Hepatocyte (in vitro differentiated cells): ENCODE measurements around the gene DDR2. TPM values are rescaled to one million over a fixed set of nuclear protein-coding genes. Genes with fewer than 3 reads are reported as not detected.

Experiments
- DNase-seq: peaks from one replicate; pipeline ENCODE4 v3.0.0-alpha.2; 2016; ENCODE audit warnings: low spot score
- H2AFZ ChIP-seq: fragments of 200-600 bp; sonication (generic); 2 replicates; pipeline ENCODE4 v1.6.0; 2016; ENCODE audit warnings: antibody characterized with exemption, mild to moderate bottlenecking
- H3K27ac ChIP-seq: fragments of 200-600 bp; sonication (generic); 2 replicates; pipeline ENCODE4 v1.5.1; 2016; ENCODE audit warnings: mild to moderate bottlenecking
- H3K27me3 ChIP-seq: fragments of 200-600 bp; sonication (generic); 2 replicates; pipeline ENCODE4 v1.6.1; 2016
- H3K36me3 ChIP-seq: fragments of 200-600 bp; sonication (generic); replicated peaks from 2 replicates; pipeline ENCODE4 v1.5.1; 2016; ENCODE audit warnings: low read depth; ENCODE audit not compliant: insufficient read depth
- H3K4me1 ChIP-seq: fragments of 200-600 bp; sonication (generic); 2 replicates; pipeline ENCODE4 v1.5.1; 2016; ENCODE audit warnings: mild to moderate bottlenecking, moderate library complexity; ENCODE audit not compliant: insufficient read depth
- H3K4me2 ChIP-seq: fragments of 200-600 bp; sonication (generic); 2 replicates; pipeline ENCODE4 v1.6.0; 2016
- H3K4me3 ChIP-seq: fragments of 200-600 bp; sonication (generic); 2 replicates; pipeline ENCODE4 v1.5.1; 2016; ENCODE audit warnings: mild to moderate bottlenecking
- H3K79me2 ChIP-seq: fragments of 200-600 bp; sonication (generic); 2 replicates; pipeline ENCODE4 v1.6.0; 2017; ENCODE audit warnings: mild to moderate bottlenecking
- H3K9me2 ChIP-seq: fragments of 200-600 bp; sonication (generic); replicated peaks from 2 replicates; pipeline ENCODE4 v1.6.0; 2017; ENCODE audit warnings: mild to moderate bottlenecking; ENCODE audit not compliant: insufficient read depth
- H3K9me3 ChIP-seq: fragments of 200-600 bp; sonication (generic); 2 replicates; pipeline ENCODE4 v1.5.1; 2016; ENCODE audit warnings: low read depth, mild to moderate bottlenecking
- H4K20me1 ChIP-seq: fragments of 200-600 bp; sonication (generic); 2 replicates; pipeline ENCODE4 v1.6.0; 2016; ENCODE audit warnings: mild to moderate bottlenecking; ENCODE audit not compliant: insufficient read depth, poor library complexity, severe bottlenecking
- EZH2 ChIP-seq: fragments of 200-600 bp; sonication (generic); IDR thresholded peaks from 2 replicates; pipeline ENCODE4 v1.6.1; 2016; ENCODE audit warnings: antibody characterized with exemption, mild to moderate bottlenecking, borderline replicate concordance
- EZH2phosphoT487 ChIP-seq: fragments of 200-600 bp; sonication (generic); IDR thresholded peaks from one replicate; pipeline ENCODE4 v1.6.1; 2018; ENCODE audit warnings: antibody characterized with exemption, mild to moderate bottlenecking, low read depth, moderate library complexity; ENCODE audit not compliant: unreplicated experiment, severe bottlenecking
- WGBS: methylation state at CpG from one replicate; pipeline ENCODE4 v1.1.6; 2016; ENCODE audit warnings: low lambda C conversion rate; ENCODE audit errors: missing lambda C conversion rate; 5-methylcytosine and 5-hydroxymethylcytosine counted together
- polyA plus RNA-seq: library from polyadenylated mRNA; unstranded; fragments of >200 nt; fragmentation: Nextera tagmentation; extraction: Ambion mirVana; gene quantifications from 2 replicates; pipeline ENCODE4 v1.2.1, GENCODE V29; 2016
- total RNA-seq: library from RNA; depleted of rRNA; stranded (reverse); fragments of >200 nt; gene quantifications from 2 replicates; pipeline ENCODE4 v1.2.3, GENCODE V29; 2014
- TF ChIP-seq, protein P1 (sequence below): fragments of 200-600 bp; sonication (generic); IDR thresholded peaks from 2 replicates; pipeline ENCODE4 v1.5.1; 2016; ENCODE audit warnings: antibody characterized with exemption, mild to moderate bottlenecking; ENCODE audit not compliant: poor library complexity

DDR2 gene
- total and polyA plus RNA-seq, 2 experiments from 2014 or later, result 15.7 to 40.2 TPM

DNA sequence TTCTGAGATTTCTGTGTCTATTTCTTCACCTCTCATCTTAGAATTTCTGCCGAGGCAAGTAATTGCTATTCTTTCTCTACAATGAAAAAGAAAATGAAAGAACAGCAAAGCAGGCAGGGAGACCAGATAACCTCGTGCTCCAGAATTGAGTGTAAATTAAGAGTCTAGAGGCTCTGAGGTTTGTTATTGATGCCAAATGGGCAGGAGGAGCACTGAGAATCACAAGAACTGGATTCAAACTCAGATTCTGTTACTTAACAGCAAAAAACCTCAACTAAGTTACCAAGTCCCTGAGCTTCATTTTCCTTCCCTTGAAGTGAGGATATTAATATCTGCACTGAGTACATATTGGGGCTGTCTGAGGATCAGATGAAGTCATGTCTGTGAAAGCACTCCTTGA lies 5.5 kb upstream of the DDR2 start:
- no peak for DNase-seq
- Histone ChIP-seq H3K27me3 (no peaks in the 10 kb centered on the region), H3K4me3 (no peak overlapping the region), H3K4me2 (peak overlapping the region; percentile 38), H2AFZ (peak overlapping the region; percentile 13), H4K20me1 (no peaks in the 10 kb centered on the region), H3K79me2 (no peaks in the 10 kb centered on the region), H3K36me3 (no peaks in the 10 kb centered on the region), H3K27ac (peak overlapping the region; percentile 15), H3K4me1 (peaks cover 25% of the 10 kb centered on the region), H3K9me3 (no peaks in the 10 kb centered on the region), H3K9me2 (no peaks in the 10 kb centered on the region)
- 39% methylated on average over 2 of the region's 2 CpGs for WGBS
- TF ChIP-seq EZH2phosphoT487 (no peak), EZH2 (no peak)
- TF ChIP-seq, protein P1, sequence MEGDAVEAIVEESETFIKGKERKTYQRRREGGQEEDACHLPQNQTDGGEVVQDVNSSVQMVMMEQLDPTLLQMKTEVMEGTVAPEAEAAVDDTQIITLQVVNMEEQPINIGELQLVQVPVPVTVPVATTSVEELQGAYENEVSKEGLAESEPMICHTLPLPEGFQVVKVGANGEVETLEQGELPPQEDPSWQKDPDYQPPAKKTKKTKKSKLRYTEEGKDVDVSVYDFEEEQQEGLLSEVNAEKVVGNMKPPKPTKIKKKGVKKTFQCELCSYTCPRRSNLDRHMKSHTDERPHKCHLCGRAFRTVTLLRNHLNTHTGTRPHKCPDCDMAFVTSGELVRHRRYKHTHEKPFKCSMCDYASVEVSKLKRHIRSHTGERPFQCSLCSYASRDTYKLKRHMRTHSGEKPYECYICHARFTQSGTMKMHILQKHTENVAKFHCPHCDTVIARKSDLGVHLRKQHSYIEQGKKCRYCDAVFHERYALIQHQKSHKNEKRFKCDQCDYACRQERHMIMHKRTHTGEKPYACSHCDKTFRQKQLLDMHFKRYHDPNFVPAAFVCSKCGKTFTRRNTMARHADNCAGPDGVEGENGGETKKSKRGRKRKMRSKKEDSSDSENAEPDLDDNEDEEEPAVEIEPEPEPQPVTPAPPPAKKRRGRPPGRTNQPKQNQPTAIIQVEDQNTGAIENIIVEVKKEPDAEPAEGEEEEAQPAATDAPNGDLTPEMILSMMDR, result no peak

DNA sequence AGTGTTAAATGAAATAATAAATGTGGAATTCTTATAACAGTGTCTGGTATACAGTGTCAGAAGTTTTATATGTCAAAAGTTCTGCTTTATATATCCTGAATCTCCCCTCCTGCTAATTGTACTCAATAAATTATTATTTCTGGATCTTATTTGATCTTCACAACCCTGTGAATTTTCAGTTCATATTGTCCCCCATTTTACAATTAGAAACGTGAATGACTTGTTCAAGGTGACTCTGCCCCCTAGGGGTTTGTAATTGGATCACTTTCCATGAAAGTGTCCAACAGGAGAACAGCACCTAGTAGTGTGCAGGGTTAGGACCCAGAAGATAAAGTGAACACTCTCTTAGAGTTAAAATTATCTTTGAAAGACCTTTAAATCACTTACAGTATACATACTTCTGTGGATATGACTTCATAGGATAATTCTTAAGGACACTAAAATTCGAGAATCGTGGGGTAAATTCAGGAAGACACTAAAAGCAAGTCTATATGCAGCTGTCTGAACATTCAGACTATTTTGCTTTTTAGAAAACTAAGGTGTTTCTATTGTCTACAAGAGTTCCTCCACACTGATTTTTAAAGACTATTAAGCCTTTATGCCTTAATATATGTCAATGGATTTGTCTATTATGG lies 4.5 kb upstream of the DDR2 start:
- Histone ChIP-seq H3K36me3 (no peaks in the 10 kb centered on the region), H3K9me2 (no peaks in the 10 kb centered on the region), H3K9me3 (no peaks in the 10 kb centered on the region), H4K20me1 (no peaks in the 10 kb centered on the region), H2AFZ (no peak overlapping the region), H3K27me3 (no peaks in the 10 kb centered on the region), H3K4me3 (no peak overlapping the region), H3K79me2 (no peaks in the 10 kb centered on the region), H3K27ac (no peak overlapping the region), H3K4me1 (peaks cover 25% of the 10 kb centered on the region), H3K4me2 (no peak overlapping the region)
- 63% methylated on average over 3 of the region's 3 CpGs for WGBS
- DNase-seq, result no peak
- TF ChIP-seq EZH2phosphoT487, result no peak
- TF ChIP-seq, protein P1, result peak; percentile 40

DNA sequence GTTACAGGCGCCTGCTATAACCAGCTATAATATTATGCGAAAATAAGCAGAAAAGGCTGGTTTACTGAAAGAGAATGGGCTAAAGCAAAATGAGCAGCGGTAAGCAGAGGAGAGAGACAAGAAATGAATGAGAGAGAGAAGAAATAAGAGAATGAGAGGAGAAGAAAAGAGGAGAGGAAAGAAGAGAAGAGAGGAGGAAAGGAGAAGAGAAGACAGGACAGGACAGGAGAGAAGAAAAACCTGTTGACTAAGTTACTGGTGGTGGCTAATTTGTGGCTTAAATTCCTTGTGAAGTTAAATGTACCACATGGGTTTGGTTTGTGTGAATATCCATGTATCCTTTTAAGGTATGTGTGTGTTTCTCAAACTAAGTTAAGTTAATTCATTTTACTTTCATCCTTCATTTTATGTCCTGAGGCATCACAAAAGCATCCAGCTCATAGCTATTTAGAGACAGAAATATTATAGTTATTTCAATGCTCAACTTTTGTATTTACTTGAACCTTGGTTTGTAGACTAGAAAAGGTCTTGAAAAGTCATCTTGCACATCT lies 3.1 kb upstream of the DDR2 start:
- Histone ChIP-seq H4K20me1 (no peaks in the 10 kb centered on the region), H3K27me3 (no peaks in the 10 kb centered on the region), H3K4me2 (no peak overlapping the region), H2AFZ (no peak overlapping the region), H3K4me1 (peaks cover 25% of the 10 kb centered on the region), H3K9me2 (no peaks in the 10 kb centered on the region), H3K4me3 (no peak overlapping the region), H3K27ac (no peak overlapping the region), H3K9me3 (no peaks in the 10 kb centered on the region), H3K79me2 (peaks cover 9% of the 10 kb centered on the region), H3K36me3 (no peaks in the 10 kb centered on the region)
- 96% methylated on average over 3 of the region's 3 CpGs for WGBS
- DNase-seq, result no peak
- TF ChIP-seq, protein P1, result no peak
- TF ChIP-seq EZH2 (no peak), EZH2phosphoT487 (no peak)
